Measurements from ENCODE around the gene LAGE3. TPM values are rescaled to one million over a fixed set of nuclear protein-coding genes. Genes with fewer than 3 reads are reported as not detected.
A peak's percentile ranks its signal among the peaks of the same experiment; 100 is the strongest.

The LAGE3 gene
- total RNA-seq, 1 donor from 2014 or later, result 15.3 TPM

GRCh38 chrX:154430479-154430878 lies 48.6 kb downstream of the LAGE3 start:
- no peak for DNase-seq (ENCODE audit: low spot score in 2 of 2, unreplicated experiment in 2 of 2)
- H3K4me3 Mint-ChIP-seq, result no peak overlapping the region
- no peaks in the 10 kb centered on the region for H3K27me3 Mint-ChIP-seq (ENCODE audit: low read depth)
- peaks cover 5% of the 10 kb centered on the region for H3K36me3 Mint-ChIP-seq
- peaks cover 8% of the 10 kb centered on the region for H3K9me3 Mint-ChIP-seq
- TF ChIP-seq, protein P1, sequence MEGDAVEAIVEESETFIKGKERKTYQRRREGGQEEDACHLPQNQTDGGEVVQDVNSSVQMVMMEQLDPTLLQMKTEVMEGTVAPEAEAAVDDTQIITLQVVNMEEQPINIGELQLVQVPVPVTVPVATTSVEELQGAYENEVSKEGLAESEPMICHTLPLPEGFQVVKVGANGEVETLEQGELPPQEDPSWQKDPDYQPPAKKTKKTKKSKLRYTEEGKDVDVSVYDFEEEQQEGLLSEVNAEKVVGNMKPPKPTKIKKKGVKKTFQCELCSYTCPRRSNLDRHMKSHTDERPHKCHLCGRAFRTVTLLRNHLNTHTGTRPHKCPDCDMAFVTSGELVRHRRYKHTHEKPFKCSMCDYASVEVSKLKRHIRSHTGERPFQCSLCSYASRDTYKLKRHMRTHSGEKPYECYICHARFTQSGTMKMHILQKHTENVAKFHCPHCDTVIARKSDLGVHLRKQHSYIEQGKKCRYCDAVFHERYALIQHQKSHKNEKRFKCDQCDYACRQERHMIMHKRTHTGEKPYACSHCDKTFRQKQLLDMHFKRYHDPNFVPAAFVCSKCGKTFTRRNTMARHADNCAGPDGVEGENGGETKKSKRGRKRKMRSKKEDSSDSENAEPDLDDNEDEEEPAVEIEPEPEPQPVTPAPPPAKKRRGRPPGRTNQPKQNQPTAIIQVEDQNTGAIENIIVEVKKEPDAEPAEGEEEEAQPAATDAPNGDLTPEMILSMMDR (IDR thresholded peaks at IDR 0.05; ENCODE audit: unreplicated experiment), result no peak
- peaks cover 25% of the 10 kb centered on the region for H3K4me1 Mint-ChIP-seq
- H3K27ac Mint-ChIP-seq, result peak overlapping the region; percentile 49

GRCh38 chrX:154429711-154430110 lies 49.4 kb downstream of the LAGE3 start:
- TF ChIP-seq, protein P1 (IDR thresholded peaks at IDR 0.05; ENCODE audit: unreplicated experiment), result no peak
- H3K4me3 Mint-ChIP-seq, result peak overlapping the region; percentile 66
- no peak overlapping the region for H3K27ac Mint-ChIP-seq
- no peaks in the 10 kb centered on the region for H3K27me3 Mint-ChIP-seq (ENCODE audit: low read depth)
- H3K9me3 Mint-ChIP-seq, result peaks cover 8% of the 10 kb centered on the region
- no peak for DNase-seq (ENCODE audit: low spot score in 2 of 2, unreplicated experiment in 2 of 2)
- H3K36me3 Mint-ChIP-seq, result peaks cover 5% of the 10 kb centered on the region
- H3K4me1 Mint-ChIP-seq, result peaks cover 25% of the 10 kb centered on the region

GRCh38 chrX:154428176-154429171 lies 50.6 kb downstream of the LAGE3 start, which contains the start of gene ATP6AP1:
ATP6AP1 (plus strand) TSS chrX:154428677; CDS start chrX:154428693, 16 bp downstream.
- Mint-ChIP-seq H3K9me3 (peaks cover 12% of the 10 kb centered on the region), H3K4me3 (peak within 1 kb of the TSS; percentile 66), H3K4me1 (peaks cover 25% of the 10 kb centered on the region), H3K36me3 (peaks cover 6% of the 10 kb centered on the region), H3K27me3 (ENCODE audit: low read depth) (no peaks in the 10 kb centered on the region), H3K27ac (peak within 1 kb of the TSS; percentile 90)
- TF ChIP-seq, protein P1 (IDR thresholded peaks at IDR 0.05; ENCODE audit: unreplicated experiment), result no peak
- peak; percentile 77 to 85 for DNase-seq (ENCODE audit: low spot score in 2 of 2, unreplicated experiment in 2 of 2)

Small RNA genes within 50 kb of the gene (microRNA-seq; reads per million reads assigned to microRNA genes)
- gene MIR6858, result 6.2 reads per million, percentile 24 among the genes with 10 or more reads in this experiment

Other genes with a start within 250 kb of the LAGE3 start
- not detected in 3 replicates for gene OPN1MW3, start 221.7 kb downstream of the LAGE3 start, total RNA-seq
- gene TEX28, start 184.2 kb downstream of the LAGE3 start, total RNA-seq, result not detected in 3 replicates
- gene TKTL1, start 183.5 kb downstream of the LAGE3 start, total RNA-seq, result 0.20 to 0.59 TPM (median 0.38 TPM) in 3 replicates
- 1,336 to 1,412 TPM (median 1,356 TPM) in 3 replicates for gene FLNA, start 104.6 kb downstream of the LAGE3 start, total RNA-seq
- 71.4 to 76.3 TPM (median 71.9 TPM) in 3 replicates for gene EMD, start 100.0 kb downstream of the LAGE3 start, total RNA-seq
- 2,969 to 3,108 TPM (median 3,066 TPM) in 3 replicates for gene RPL10, start 80.9 kb downstream of the LAGE3 start, total RNA-seq
- 18.5 to 19.4 TPM (median 18.6 TPM) in 3 replicates for gene DNASE1L1, start 70.0 kb downstream of the LAGE3 start, total RNA-seq
- 36.7 to 40.8 TPM (median 40.3 TPM) in 3 replicates for gene TAFAZZIN, start 67.7 kb downstream of the LAGE3 start, total RNA-seq
- 77.6 to 78.2 TPM (median 78.2 TPM) in 3 replicates for gene ATP6AP1, start 50.6 kb downstream of the LAGE3 start, total RNA-seq
- 142 to 150 TPM (median 144 TPM) in 3 replicates for gene GDI1, start 42.1 kb downstream of the LAGE3 start, total RNA-seq
- gene FAM50A, start 35.1 kb downstream of the LAGE3 start, total RNA-seq, result 52.5 to 57.6 TPM (median 54.1 TPM) in 3 replicates
- 126 to 133 TPM (median 128 TPM) in 3 replicates for gene PLXNA3, start 21.0 kb downstream of the LAGE3 start, total RNA-seq
- 28.4 to 29.3 TPM (median 29.2 TPM) in 3 replicates for gene UBL4A, start 7.3 kb upstream of the LAGE3 start, total RNA-seq
- gene SLC10A3, start 11.3 kb upstream of the LAGE3 start, total RNA-seq, result 30.1 to 30.8 TPM (median 30.2 TPM) in 3 replicates
- gene FAM3A, start 37.0 kb upstream of the LAGE3 start, total RNA-seq, result 39.1 to 42.9 TPM (median 41.1 TPM) in 3 replicates
- gene G6PD, start 67.6 kb upstream of the LAGE3 start, total RNA-seq, result 54.4 to 56.5 TPM (median 55.8 TPM) in 3 replicates
- 19.1 to 20.6 TPM (median 19.1 TPM) in 3 replicates for gene IKBKG, start 68.3 kb upstream of the LAGE3 start, total RNA-seq
- not detected in 3 replicates for gene CTAG1A, start 105.9 kb upstream of the LAGE3 start, total RNA-seq
- gene CTAG1B, start 140.0 kb upstream of the LAGE3 start, total RNA-seq, result not detected in 3 replicates
- gene CTAG2, start 174.3 kb upstream of the LAGE3 start, total RNA-seq, result not detected in 3 replicates

All from mesothelial cell of epicardium (in vitro differentiated cells).